K562 (cell line): ENCODE measurements around the gene LMO3.

Experiments
- CREM ChIP-seq: IDR thresholded peaks from 2 replicates; pipeline ENCODE4 v1.6.1; 2014; ENCODE audit warnings: antibody characterized with exemption, low read depth
- CSDE1 ChIP-seq, 2 experiments: fragments of 450-650 bp; IDR thresholded peaks; 2 replicates each; pipeline ENCODE4 v1.6.1; 2016; ENCODE audit warnings: mild to moderate bottlenecking in 1 of 2
- CTCF ChIP-seq, 3 experiments: IDR thresholded peaks in 2 of 3; conservative IDR thresholded peaks in 1 of 3; 2 replicates each; pipeline ENCODE4 v1.5.1; 2011 to 2012; ENCODE audit warnings: low read length in 3 of 3, mild to moderate bottlenecking in 3 of 3, control low read depth in 2 of 3, improper control_type of control experiment in 1 of 3, inconsistent platforms in 1 of 3, low read depth in 1 of 3, mixed read lengths in 1 of 3, moderate library complexity in 1 of 3; ENCODE audit not compliant: insufficient read depth in 2 of 3
- EP300 ChIP-seq: IDR thresholded peaks from 2 replicates; pipeline ENCODE4 v1.6.1; 2012; ENCODE audit warnings: low read length, improper control_type of control experiment
- GABPA ChIP-seq: fragments of 200-800 bp; sonication (Bioruptor generic); conservative IDR thresholded peaks from 2 replicates; pipeline ENCODE4 v1.6.1; 2016; ENCODE audit warnings: low read depth, missing genetic modification characterization, missing compliant biosample characterization
- KLF13 ChIP-seq: fragments of 450-650 bp; IDR thresholded peaks from 2 replicates; pipeline ENCODE4 v1.6.1; 2016; ENCODE audit warnings: missing genetic modification characterization, low read depth, mild to moderate bottlenecking, missing compliant biosample characterization, moderate library complexity, borderline replicate concordance
- MAX ChIP-seq: sonication (generic); formaldehyde crosslinking; IDR thresholded peaks from 2 replicates; pipeline ENCODE4 v1.9.0; 2022; ENCODE audit warnings: mild to moderate bottlenecking, missing genetic modification reagents
- NRF1 ChIP-seq, 2 experiments: fragments of 450-650 bp; IDR thresholded peaks in 1 of 2; conservative IDR thresholded peaks in 1 of 2; 2 replicates each; pipeline ENCODE4 v1.6.1; 2014; ENCODE audit warnings: mild to moderate bottlenecking in 2 of 2
- STAT6 ChIP-seq: sonication (generic); formaldehyde crosslinking; IDR thresholded peaks from 2 replicates; pipeline ENCODE4 v1.8.1; 2023; ENCODE audit warnings: mild to moderate bottlenecking, missing genetic modification reagents
- TARDBP ChIP-seq: fragments of 450-650 bp; IDR thresholded peaks from 2 replicates; pipeline ENCODE4 v1.6.1; 2016
- TCF7L2 ChIP-seq: fragments of 150-350 bp; IDR thresholded peaks from 2 replicates; pipeline ENCODE4 v1.6.1; 2016; ENCODE audit warnings: low read depth, mild to moderate bottlenecking, low read length, moderate library complexity
- TEAD1 ChIP-seq, 2 experiments: fragments of 450-650 bp in 1 of 2; sonication (generic) in 1 of 2; formaldehyde crosslinking; IDR thresholded peaks; 2 replicates each; pipeline versions ENCODE4 v1.4.0 to v1.8.0; 2020 to 2022; ENCODE audit warnings: mild to moderate bottlenecking in 2 of 2, missing genetic modification reagents in 1 of 2
- ZNF175 ChIP-seq: fragments of 200-800 bp; sonication (Bioruptor generic); IDR thresholded peaks from 2 replicates; pipeline ENCODE4 v1.6.1; 2016; ENCODE audit warnings: low read depth, mild to moderate bottlenecking, missing genetic modification characterization, missing compliant biosample characterization
- ZZZ3 ChIP-seq: fragments of 450-650 bp; IDR thresholded peaks from 2 replicates; pipeline ENCODE4 v1.6.1; 2016; ENCODE audit warnings: antibody characterized with exemption, mild to moderate bottlenecking, moderate library complexity

- TF ChIP-seq KLF13 (tag) (no peak), ZZZ3 (no peak), CTCF (IDR thresholded peaks at IDR 0.05 in 2 of 3, conservative IDR thresholded peaks at IDR 0.05 in 1 of 3; ENCODE audit: insufficient read depth in 2 of 3, low read depth in 1 of 3, low read length in 3 of 3) (no peak), STAT6 (no peak), ZNF175 (CRISPR knock-in tag) (no peak), CREM (no peak), NRF1 (conservative IDR thresholded peaks at IDR 0.05 in 1 of 2, IDR thresholded peaks at IDR 0.05 in 1 of 2) (no peak), EP300 (no peak), CSDE1 (IDR thresholded peaks at IDR 0.05) (no peak), GABPA (tag) (no peak), MAX (CRISPR knock-in tag) (no peak), TARDBP (no peak), TCF7L2 (no peak), TEAD1 (CRISPR knock-in tag; IDR thresholded peaks at IDR 0.05) (no peak)
Observed at GRCh38 chr12:16553457-16553856, 52.5 kb downstream of the LMO3 start.
